A549 (cell line): Measurements from ENCODE around the gene SNCAIP. TPM values are rescaled to one million over a fixed set of nuclear protein-coding genes. Genes with fewer than 3 reads are reported as not detected.

Source experiments
- ATAC-seq, 2 experiments: fragments of 200-7000 bp in 1 of 2; fragments of >200 bp in 1 of 2; cut with Nextera tagmentation in 1 of 2; cut with Tn5 transposase in 1 of 2; 3 replicates each; pipeline versions ENCODE4 v1.8.0 to v1.9.1; 2018 to 2020; ENCODE audit warnings: mild to moderate bottlenecking in 1 of 2, moderate library complexity in 1 of 2
- CTCF ChIA-PET: fragments of 300-600 bp; sonication (Branson Sonifier 250); formaldehyde crosslinking; extraction: SDS; loops from one replicate; lab custom pipeline; 2021; ENCODE audit warnings: antibody characterized with exemption, inconsistent platforms; lab: Yijun Ruan, JAX
- POLR2A ChIA-PET: fragments of 350-600 bp; formaldehyde crosslinking; extraction: SDS; loops from one replicate; lab custom pipeline; 2021; ENCODE audit warnings: antibody characterized with exemption, inconsistent platforms; lab: Yijun Ruan, JAX
- DNase-seq, 2 experiments: peaks; one replicate each; pipeline versions ENCODE4 v3.0.0 to v3.0.0-alpha.2; 2011 to 2016; ENCODE audit warnings: low read depth in 1 of 2, low spot score in 1 of 2
- FAIRE-seq: peaks from 2 replicates; lab custom pipeline; 2011; peaks lifted over from hg19 to GRCh38; lab: Jason Lieb, UNC
- H3K27ac ChIP-seq, 2 experiments: fragments of >200 bp; sonication (Bioruptor Twin); formaldehyde crosslinking; 3 replicates each; pipeline ENCODE4 v1.5.1; 2016 to 2017
- H3K4me1 ChIP-seq: fragments of >200 bp; sonication (Bioruptor Twin); formaldehyde crosslinking; 3 replicates; pipeline ENCODE4 v1.6.1; 2016
- H3K4me2 ChIP-seq: fragments of >200 bp; sonication (Bioruptor Twin); formaldehyde crosslinking; 3 replicates; pipeline ENCODE4 v1.6.1; 2016
- H3K4me3 ChIP-seq: fragments of >200 bp; sonication (Bioruptor Twin); formaldehyde crosslinking; 3 replicates; pipeline ENCODE4 v1.5.1; 2016
- H3K9me3 ChIP-seq: fragments of >200 bp; sonication (Bioruptor Twin); formaldehyde crosslinking; 3 replicates; pipeline ENCODE4 v1.6.1; 2016
- BHLHE40 ChIP-seq: IDR thresholded peaks from 2 replicates; pipeline ENCODE4 v1.6.1; 2012; ENCODE audit warnings: low read depth, low read length, inconsistent platforms
- CEBPB ChIP-seq, 2 experiments: fragments of >200 bp in 1 of 2; sonication (Bioruptor Twin) in 1 of 2; formaldehyde crosslinking in 1 of 2; IDR thresholded peaks; 2 replicates each; pipeline ENCODE4 v1.6.1; 2012 to 2016
- CHD2 ChIP-seq: fragments of 150-350 bp; IDR thresholded peaks from 2 replicates; pipeline ENCODE4 v1.6.1; 2014; ENCODE audit warnings: low read length; ENCODE audit not compliant: partially characterized antibody
- EP300 ChIP-seq, 2 experiments: fragments of >200 bp; sonication (Bioruptor Twin); formaldehyde crosslinking; IDR thresholded peaks; 2 replicates in 1 of 2; 3 replicates in 1 of 2; pipeline ENCODE4 v1.6.1; 2016 to 2017
- ESRRA ChIP-seq: fragments of 150-350 bp; IDR thresholded peaks from 2 replicates; pipeline ENCODE4 v1.6.1; 2014; ENCODE audit warnings: mild to moderate bottlenecking, low read length, borderline replicate concordance
- FOSB ChIP-seq: fragments of 250-450 bp; sonication (Bioruptor Pico); IDR thresholded peaks from 2 replicates; pipeline ENCODE4 v1.5.0; 2020; ENCODE audit warnings: mild to moderate bottlenecking, moderate library complexity
- FOSL2 ChIP-seq, 2 experiments: fragments of 450-650 bp in 1 of 2; fragments of >200 bp in 1 of 2; sonication (Bioruptor Twin) in 1 of 2; formaldehyde crosslinking; IDR thresholded peaks; 2 replicates each; pipeline versions ENCODE4 v1.5.0 to v1.6.1; 2016 to 2020; ENCODE audit warnings: mild to moderate bottlenecking in 1 of 2, moderate library complexity in 1 of 2
- GATA3 ChIP-seq: IDR thresholded peaks from 2 replicates; pipeline ENCODE4 v1.6.1; 2012; ENCODE audit warnings: borderline replicate concordance
- HOXA7 ChIP-seq: fragments of 250-450 bp; sonication (Bioruptor Pico); IDR thresholded peaks from 2 replicates; pipeline ENCODE4 v1.5.0; 2020; ENCODE audit warnings: mild to moderate bottlenecking, moderate library complexity
- HOXB5 ChIP-seq: fragments of 250-450 bp; sonication (Bioruptor Pico); IDR thresholded peaks from 2 replicates; pipeline ENCODE4 v1.5.0; 2020; ENCODE audit warnings: mild to moderate bottlenecking, moderate library complexity
- JUN ChIP-seq, 2 experiments: fragments of >200 bp; sonication (Bioruptor Twin); formaldehyde crosslinking; IDR thresholded peaks; 2 replicates in 1 of 2; 3 replicates in 1 of 2; pipeline ENCODE4 v1.6.1; 2016 to 2017
- MAFK ChIP-seq: fragments of 450-650 bp; IDR thresholded peaks from 2 replicates; pipeline ENCODE4 v1.6.1; 2014; ENCODE audit not compliant: partially characterized antibody
- NPAS2 ChIP-seq: fragments of 250-450 bp; sonication (Bioruptor Pico); IDR thresholded peaks from 2 replicates; pipeline ENCODE4 v1.8.0; 2022; ENCODE audit warnings: mild to moderate bottlenecking, moderate library complexity, borderline replicate concordance
- POLR2A ChIP-seq: IDR thresholded peaks from 2 replicates; pipeline ENCODE4 v1.6.1; 2012; ENCODE audit warnings: mild to moderate bottlenecking, low read length
- POLR2AphosphoS2 ChIP-seq: conservative IDR thresholded peaks from 2 replicates; pipeline ENCODE4 v1.6.1; 2012; ENCODE audit warnings: low read length, improper control_type of control experiment, inconsistent platforms
- RNF2 ChIP-seq: fragments of 200-600 bp; sonication (generic); IDR thresholded peaks from 2 replicates; pipeline ENCODE4 v1.6.1; 2016; ENCODE audit warnings: low read depth, mild to moderate bottlenecking, antibody characterized with exemption, moderate library complexity, borderline replicate concordance
- TFCP2L1 ChIP-seq: fragments of 250-450 bp; sonication (Bioruptor Pico); IDR thresholded peaks from 2 replicates; pipeline ENCODE4 v1.5.0; 2021; ENCODE audit warnings: mild to moderate bottlenecking
- ZC3H11A ChIP-seq: fragments of 450-650 bp; IDR thresholded peaks from 2 replicates; pipeline ENCODE4 v1.6.1; 2014; ENCODE audit warnings: antibody characterized with exemption, mild to moderate bottlenecking
- ZFP36 ChIP-seq: fragments of 450-650 bp; IDR thresholded peaks from 2 replicates; pipeline ENCODE4 v1.6.1; 2014; ENCODE audit warnings: borderline replicate concordance; ENCODE audit not compliant: partially characterized antibody
- ZNF302 ChIP-seq: fragments of 250-450 bp; sonication (Bioruptor Pico); IDR thresholded peaks from 2 replicates; pipeline ENCODE4 v1.9.0; 2021; ENCODE audit warnings: inconsistent platforms, mild to moderate bottlenecking, moderate library complexity
- WGBS: methylation state at CpG from one replicate; pipeline ENCODE4 v1.1.6; 2017; ENCODE audit errors: missing lambda C conversion rate; 5-methylcytosine and 5-hydroxymethylcytosine counted together
- polyA plus RNA-seq, 4 experiments: library from polyadenylated mRNA; depleted of rRNA in 3 of 4; stranded (reverse); fragments of >200 nt; fragmentation: RNase III in 1 of 4; extraction: RNeasy Plus Mini Kit Qiagen cat#74134 plus additional on column Dnase treatment in 1 of 4; gene quantifications; 2 replicates in 3 of 4; 3 replicates in 1 of 4; pipeline ENCODE4 v1.2.3, GENCODE V29; 2011 to 2017
- TF ChIP-seq, protein P1 (sequence below): IDR thresholded peaks from 2 replicates; pipeline ENCODE4 v1.6.1; 2012
- TF ChIP-seq, protein P2 (sequence below): fragments of 250-450 bp; sonication (Bioruptor Pico); IDR thresholded peaks from 2 replicates; pipeline ENCODE4 v1.5.0; 2021; ENCODE audit warnings: mild to moderate bottlenecking, moderate library complexity, borderline replicate concordance
- TF ChIP-seq, protein P3 (sequence below): fragments of 200-600 bp; sonication (generic); IDR thresholded peaks from 2 replicates; pipeline ENCODE4 v1.6.1; 2016; ENCODE audit warnings: antibody characterized with exemption, mild to moderate bottlenecking, moderate library complexity
- TF ChIP-seq, protein P4 (sequence below): fragments of >200 bp; sonication (Bioruptor Twin); formaldehyde crosslinking; IDR thresholded peaks from 3 replicates; pipeline ENCODE4 v1.6.1; 2016

The SNCAIP gene
- polyA plus RNA-seq, 2 of the 4 experiments (the other 2 are of a cell fraction) = 0.03 to 0.04 TPM

DNA sequence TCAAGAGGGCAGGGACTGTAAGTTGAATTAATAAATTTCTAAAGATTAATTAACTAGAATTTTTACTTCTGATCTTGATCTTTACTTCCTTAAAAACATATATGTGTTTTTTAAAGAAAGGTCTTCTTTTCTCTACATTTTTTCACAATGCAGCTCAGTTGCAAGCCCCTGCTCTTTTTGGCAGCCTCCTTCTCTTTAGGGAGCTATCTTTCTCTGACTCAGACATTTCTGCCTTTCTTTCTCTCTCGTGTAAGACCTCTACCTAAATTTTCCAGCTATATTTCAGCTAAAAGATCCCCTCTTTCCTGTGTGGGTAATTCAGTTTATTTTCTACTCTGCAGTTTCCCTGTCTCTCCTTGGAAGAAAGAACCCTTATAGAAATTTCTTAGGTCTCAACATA, 38.3 kb upstream of the SNCAIP start:
- WGBS = 0% methylated on average over 1 of the region's 1 CpG
- FAIRE-seq (no peak), ATAC-seq (no peak), DNase-seq (no peak)
- Histone ChIP-seq H3K4me1 (no peaks in the 10 kb centered on the region), H3K9me3 (no peaks in the 10 kb centered on the region), H3K27ac (no peak overlapping the region), H3K4me3 (no peak overlapping the region), H3K4me2 (no peak overlapping the region)
- TF ChIP-seq RNF2 (no peak), CEBPB (IDR thresholded peaks at IDR 0.05) (no peak), ZNF302 (CRISPR knock-in tag) (no peak), ESRRA (no peak), FOSL2 (IDR thresholded peaks at IDR 0.05) (no peak), FOSL2 (CRISPR knock-in tag; IDR thresholded peaks at IDR 0.05) (no peak), POLR2A (no peak), ZFP36 (no peak)
- TF ChIP-seq, protein P1, sequence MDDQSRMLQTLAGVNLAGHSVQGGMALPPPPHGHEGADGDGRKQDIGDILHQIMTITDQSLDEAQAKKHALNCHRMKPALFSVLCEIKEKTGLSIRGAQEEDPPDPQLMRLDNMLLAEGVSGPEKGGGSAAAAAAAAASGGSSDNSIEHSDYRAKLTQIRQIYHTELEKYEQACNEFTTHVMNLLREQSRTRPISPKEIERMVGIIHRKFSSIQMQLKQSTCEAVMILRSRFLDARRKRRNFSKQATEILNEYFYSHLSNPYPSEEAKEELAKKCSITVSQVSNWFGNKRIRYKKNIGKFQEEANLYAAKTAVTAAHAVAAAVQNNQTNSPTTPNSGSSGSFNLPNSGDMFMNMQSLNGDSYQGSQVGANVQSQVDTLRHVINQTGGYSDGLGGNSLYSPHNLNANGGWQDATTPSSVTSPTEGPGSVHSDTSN = no peak
- ChIA-PET CTCF (no interaction called here), POLR2A (no interaction called here)

DNA sequence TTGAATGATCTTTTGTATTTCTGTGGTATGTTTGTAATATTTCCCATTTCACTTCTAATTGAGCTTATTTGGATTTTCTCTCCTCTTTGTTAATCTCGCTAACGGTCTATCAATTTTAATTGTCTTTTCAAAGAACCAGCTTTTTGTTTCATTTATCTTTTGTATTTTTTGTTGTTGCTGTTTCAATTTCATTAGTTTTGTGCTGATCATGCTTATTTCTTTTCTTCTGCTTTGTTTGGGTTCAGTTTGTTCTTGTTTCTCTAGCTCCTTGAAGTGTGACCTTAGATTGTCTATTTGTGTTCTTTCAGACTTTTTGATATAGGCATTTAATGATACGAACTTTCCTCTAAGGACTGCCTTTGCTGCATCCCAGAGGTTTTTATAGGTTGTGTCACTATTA, 28.4 kb upstream of the SNCAIP start:
- no peak for DNase-seq
- Histone ChIP-seq H3K27ac (no peak overlapping the region), H3K9me3 (no peaks in the 10 kb centered on the region), H3K4me3 (no peak overlapping the region), H3K4me2 (no peak overlapping the region), H3K4me1 (no peaks in the 10 kb centered on the region)
- TF ChIP-seq MAFK (peak; percentile 72), ZFP36 (no peak)
- WGBS = 4% methylated on average over 3 of the region's 3 CpGs
- CTCF ChIA-PET = no interaction called here
- FAIRE-seq = no peak
- POLR2A ChIA-PET = no interaction called here
- no peak for ATAC-seq

DNA sequence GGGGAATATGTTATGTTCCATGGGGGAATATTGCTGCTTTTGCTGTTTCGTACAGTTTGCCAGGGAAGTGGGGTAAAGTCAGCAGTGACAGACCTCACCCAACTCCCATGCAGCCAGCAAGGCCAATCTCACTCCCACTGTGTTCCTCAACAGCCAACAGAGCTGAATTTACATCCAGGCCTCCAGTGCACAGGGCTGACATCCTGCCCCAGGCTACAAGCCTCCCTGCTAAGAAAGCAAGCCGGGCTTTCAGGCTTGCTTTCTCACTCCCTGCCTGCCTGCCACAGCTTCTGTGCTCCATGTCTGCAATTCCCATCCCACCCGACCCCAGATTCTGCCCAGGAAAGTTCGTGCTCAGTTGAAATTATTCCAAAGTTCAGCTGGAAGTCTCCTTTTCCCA, 25.5 kb upstream of the SNCAIP start:
- Histone ChIP-seq H3K27ac (no peak overlapping the region), H3K4me2 (no peak overlapping the region), H3K9me3 (no peaks in the 10 kb centered on the region), H3K4me1 (no peaks in the 10 kb centered on the region), H3K4me3 (no peak overlapping the region)
- POLR2A ChIA-PET = no interaction called here
- DNase-seq = no peak
- no peak for ATAC-seq
- WGBS = 4% methylated on average over 4 of the region's 4 CpGs
- CTCF ChIA-PET = interaction anchor here (1.4 kb wide), 1 partner anchor 91 kb away, joined by 4 read pairs; no protein-coding TSS in a partner anchor
- TF ChIP-seq ZC3H11A (no peak), CEBPB (IDR thresholded peaks at IDR 0.05) (no peak), ESRRA (no peak), POLR2AphosphoS2 (no peak), MAFK (no peak), EP300 (IDR thresholded peaks at IDR 0.05) (no peak), NPAS2 (no peak), TFCP2L1 (no peak), GATA3 (no peak), JUN (IDR thresholded peaks at IDR 0.05) (no peak), FOSL2 (IDR thresholded peaks at IDR 0.05) (no peak), FOSL2 (CRISPR knock-in tag; IDR thresholded peaks at IDR 0.05) (no peak), ZNF302 (CRISPR knock-in tag) (no peak), HOXA7 (CRISPR knock-in tag) (no peak), HOXB5 (CRISPR knock-in tag) (no peak), CHD2 (no peak), BHLHE40 (no peak), FOSB (CRISPR knock-in tag) (no peak)
- TF ChIP-seq, protein P2, sequence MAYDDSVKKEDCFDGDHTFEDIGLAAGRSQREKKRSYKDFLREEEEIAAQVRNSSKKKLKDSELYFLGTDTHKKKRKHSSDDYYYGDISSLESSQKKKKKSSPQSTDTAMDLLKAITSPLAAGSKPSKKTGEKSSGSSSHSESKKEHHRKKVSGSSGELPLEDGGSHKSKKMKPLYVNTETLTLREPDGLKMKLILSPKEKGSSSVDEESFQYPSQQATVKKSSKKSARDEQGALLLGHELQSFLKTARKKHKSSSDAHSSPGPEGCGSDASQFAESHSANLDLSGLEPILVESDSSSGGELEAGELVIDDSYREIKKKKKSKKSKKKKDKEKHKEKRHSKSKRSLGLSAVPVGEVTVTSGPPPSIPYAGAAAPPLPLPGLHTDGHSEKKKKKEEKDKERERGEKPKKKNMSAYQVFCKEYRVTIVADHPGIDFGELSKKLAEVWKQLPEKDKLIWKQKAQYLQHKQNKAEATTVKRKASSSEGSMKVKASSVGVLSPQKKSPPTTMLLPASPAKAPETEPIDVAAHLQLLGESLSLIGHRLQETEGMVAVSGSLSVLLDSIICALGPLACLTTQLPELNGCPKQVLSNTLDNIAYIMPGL (CRISPR knock-in tag) = no peak
- TF ChIP-seq, protein P3, sequence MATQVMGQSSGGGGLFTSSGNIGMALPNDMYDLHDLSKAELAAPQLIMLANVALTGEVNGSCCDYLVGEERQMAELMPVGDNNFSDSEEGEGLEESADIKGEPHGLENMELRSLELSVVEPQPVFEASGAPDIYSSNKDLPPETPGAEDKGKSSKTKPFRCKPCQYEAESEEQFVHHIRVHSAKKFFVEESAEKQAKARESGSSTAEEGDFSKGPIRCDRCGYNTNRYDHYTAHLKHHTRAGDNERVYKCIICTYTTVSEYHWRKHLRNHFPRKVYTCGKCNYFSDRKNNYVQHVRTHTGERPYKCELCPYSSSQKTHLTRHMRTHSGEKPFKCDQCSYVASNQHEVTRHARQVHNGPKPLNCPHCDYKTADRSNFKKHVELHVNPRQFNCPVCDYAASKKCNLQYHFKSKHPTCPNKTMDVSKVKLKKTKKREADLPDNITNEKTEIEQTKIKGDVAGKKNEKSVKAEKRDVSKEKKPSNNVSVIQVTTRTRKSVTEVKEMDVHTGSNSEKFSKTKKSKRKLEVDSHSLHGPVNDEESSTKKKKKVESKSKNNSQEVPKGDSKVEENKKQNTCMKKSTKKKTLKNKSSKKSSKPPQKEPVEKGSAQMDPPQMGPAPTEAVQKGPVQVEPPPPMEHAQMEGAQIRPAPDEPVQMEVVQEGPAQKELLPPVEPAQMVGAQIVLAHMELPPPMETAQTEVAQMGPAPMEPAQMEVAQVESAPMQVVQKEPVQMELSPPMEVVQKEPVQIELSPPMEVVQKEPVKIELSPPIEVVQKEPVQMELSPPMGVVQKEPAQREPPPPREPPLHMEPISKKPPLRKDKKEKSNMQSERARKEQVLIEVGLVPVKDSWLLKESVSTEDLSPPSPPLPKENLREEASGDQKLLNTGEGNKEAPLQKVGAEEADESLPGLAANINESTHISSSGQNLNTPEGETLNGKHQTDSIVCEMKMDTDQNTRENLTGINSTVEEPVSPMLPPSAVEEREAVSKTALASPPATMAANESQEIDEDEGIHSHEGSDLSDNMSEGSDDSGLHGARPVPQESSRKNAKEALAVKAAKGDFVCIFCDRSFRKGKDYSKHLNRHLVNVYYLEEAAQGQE = no peak
- TF ChIP-seq, protein P4, sequence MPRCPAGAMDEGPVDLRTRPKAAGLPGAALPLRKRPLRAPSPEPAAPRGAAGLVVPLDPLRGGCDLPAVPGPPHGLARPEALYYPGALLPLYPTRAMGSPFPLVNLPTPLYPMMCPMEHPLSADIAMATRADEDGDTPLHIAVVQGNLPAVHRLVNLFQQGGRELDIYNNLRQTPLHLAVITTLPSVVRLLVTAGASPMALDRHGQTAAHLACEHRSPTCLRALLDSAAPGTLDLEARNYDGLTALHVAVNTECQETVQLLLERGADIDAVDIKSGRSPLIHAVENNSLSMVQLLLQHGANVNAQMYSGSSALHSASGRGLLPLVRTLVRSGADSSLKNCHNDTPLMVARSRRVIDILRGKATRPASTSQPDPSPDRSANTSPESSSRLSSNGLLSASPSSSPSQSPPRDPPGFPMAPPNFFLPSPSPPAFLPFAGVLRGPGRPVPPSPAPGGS = no peak
- FAIRE-seq = no peak
